GM19099 (cell line): ENCODE results near the gene STPG1.

ENCODE experiments used
- POLR2A ChIP-seq: IDR thresholded peaks from 3 replicates; pipeline ENCODE4 v1.6.1; 2011; ENCODE audit warnings: low read depth; ENCODE audit not compliant: insufficient read length; ENCODE audit errors: extremely low read depth

The STPG1 gene

DNA sequence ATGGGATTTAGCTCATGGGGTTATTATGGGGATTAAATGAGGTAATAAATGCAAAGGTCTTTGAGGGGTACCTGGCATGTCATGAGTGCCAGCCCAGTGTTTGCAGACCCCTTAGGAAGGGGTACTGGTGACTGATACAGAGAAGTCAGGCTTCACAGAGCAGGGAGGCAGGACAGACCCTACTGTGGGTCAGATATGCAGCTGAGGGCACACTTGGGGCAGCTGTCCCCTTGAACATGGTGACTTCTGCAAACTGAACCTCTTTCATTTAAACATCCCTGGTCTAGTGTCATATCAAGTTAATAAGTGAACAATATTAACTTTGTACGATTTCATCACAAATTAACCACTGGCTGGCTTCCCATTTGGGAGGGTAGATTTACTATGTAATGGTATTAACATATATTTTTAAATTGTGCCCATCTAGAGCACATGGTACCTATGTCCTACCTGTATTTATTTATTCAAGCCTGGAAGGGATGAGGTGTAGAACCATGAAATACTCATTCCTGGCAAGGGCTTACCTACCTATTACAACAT, 25.9 kb downstream of the STPG1 start:
- no peak for TF ChIP-seq POLR2A

DNA sequence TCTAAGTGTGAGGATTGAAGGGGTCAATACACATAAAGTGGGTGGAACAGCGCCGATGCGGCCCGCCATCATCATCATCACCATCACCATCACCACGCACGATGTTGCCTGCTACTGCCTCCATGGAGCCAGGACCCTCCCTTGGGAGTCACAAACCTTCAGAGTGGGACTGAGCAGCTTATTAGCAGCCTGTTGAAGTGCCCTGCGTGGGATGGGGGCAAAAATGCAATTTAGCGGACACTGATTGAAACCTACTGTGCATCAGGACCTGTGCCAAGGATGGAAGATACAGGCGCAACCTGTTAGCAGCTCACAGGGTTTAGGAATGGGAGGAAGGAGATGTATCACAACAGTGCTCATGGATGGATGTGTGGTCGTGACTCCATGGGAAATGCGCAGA, 26.7 kb downstream of the STPG1 start:
- TF ChIP-seq POLR2A = no peak

DNA sequence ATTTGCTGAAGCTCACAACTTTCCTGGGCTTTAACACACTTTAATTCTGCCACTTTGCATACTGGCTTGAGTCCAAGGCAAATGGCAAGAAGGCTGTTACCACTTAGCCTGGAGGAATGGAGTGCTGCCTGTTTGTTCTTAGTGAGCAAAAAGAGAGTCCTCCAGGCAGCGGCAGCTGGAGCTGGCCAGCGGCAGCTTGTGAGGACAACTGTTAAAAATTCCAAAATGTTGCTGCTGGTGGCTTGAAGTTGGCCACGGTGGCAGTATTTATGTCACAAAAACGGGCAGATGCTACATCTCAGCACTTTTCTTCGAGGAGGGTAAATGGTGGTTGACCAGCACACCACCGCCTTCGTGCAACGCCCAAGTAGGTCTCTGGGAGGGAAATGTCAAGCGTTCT, 27.3 kb downstream of the STPG1 start:
- no peak for TF ChIP-seq POLR2A

GRCh38 chr1:24385160-24385940, 28.2 kb downstream of the STPG1 start:
- no peak for TF ChIP-seq POLR2A

DNA sequence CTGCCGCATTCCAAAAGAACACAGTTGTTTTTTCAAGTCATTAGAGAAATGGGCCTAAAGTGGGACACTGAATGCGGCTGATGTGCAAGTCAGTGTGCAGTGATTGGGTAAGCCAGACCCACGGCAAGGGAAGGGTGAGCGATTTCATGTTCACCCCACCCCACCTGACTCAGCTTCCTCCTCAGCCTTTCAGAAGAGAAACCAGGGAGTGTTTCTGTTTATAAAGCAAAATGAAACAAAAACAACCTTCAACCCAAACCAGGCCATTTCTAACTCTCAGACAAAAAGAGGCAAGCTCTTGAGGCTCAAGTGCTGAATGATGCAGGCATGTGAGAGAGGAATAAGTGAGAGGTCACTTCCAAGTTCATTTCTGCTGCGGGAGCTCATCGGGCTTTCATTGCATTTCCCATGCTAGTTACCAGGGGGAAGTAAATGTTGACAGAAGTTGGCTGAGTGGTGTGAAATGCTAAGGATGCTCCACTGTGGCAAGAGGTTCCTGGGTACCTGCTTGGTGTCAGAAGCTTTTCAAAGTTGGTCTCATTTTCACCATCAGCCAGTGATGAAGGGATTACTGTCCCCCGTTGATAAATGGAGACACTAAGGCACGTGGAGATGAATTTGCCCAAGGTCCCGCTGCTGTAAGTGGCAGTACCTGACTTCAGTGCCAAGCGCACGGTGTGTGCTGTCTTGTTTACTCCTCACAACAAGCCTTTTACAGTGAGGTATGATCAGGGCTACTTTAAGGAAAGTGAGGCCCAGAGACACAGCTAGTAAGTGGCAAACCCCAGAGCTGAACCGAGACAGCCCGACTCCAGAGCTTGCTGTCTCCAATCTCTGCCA, 29.1 kb downstream of the STPG1 start:
- no peak for TF ChIP-seq POLR2A

GRCh38 chr1:24383381-24383940, 30.1 kb downstream of the STPG1 start:
- no peak for TF ChIP-seq POLR2A

GRCh38 chr1:24382165-24382577, 31.4 kb downstream of the STPG1 start:
- no peak for TF ChIP-seq POLR2A

- no peak for TF ChIP-seq POLR2A
These were observed 32.3 kb downstream of the STPG1 start for GRCh38 chr1:24381256-24381655.

DNA sequence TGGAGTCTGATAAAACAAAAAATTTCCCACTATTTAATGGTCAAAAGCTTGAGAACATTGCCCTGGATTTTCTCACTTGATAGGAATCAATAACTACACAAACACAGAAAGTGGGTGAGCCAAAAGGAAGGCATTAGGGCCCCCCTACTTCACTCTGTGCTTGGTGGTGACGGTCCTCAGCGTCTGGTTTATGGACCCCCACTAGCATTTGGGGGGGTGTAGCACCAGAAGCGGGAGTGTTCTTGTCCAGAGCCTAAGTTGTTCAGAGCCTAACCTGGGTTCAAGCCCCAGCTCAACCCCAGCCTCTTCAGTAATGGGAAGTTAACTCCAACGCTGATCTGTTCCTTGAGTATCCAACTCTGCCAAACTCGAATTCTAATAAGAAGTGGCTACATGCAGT, 33.1 kb downstream of the STPG1 start:
- no peak for TF ChIP-seq POLR2A

- TF ChIP-seq POLR2A = no peak
These were observed 33.8 kb downstream of the STPG1 start for GRCh38 chr1:24379733-24380315.

DNA sequence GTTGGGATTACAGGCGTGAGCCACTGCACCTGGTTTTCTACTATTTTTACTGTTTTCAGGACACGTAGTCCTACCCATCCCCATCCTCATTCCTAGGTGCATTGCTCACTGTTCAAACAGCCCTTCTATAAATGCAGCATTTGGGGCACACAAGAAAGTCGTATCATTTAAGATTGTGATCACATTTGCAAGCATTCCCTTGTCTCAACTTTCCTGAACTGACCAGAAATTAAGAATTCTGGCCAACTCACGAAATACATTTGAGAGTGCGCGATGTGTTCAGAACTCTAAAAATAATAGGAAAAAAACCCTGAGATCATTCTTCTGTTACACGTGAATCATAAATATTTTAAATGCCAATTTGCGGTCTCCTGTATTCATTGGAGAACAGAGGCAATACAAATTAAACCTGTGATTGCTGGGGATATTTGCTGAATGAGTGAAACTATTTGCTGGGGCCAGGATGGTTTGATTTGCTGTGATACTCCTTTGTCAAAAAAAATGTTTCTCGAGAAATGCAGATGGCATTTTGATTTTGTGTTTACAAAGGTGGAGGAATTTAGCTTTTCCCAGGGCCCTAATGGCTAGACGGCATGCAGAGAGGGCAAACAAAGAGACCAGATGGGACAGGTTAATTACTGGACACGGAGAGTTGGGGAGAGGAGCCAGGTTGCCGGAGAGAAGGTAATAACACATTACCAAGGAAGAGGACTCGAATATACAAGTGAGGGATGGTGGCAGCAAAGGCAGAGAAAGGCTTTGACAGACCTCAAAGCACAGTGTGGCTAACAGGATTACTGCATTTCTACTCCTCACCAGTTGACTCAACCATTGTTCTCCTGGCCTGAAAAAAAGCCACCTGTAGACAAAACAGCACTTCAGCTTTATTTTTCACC, 38.4 kb downstream of the STPG1 start:
- no peak for TF ChIP-seq POLR2A

DNA sequence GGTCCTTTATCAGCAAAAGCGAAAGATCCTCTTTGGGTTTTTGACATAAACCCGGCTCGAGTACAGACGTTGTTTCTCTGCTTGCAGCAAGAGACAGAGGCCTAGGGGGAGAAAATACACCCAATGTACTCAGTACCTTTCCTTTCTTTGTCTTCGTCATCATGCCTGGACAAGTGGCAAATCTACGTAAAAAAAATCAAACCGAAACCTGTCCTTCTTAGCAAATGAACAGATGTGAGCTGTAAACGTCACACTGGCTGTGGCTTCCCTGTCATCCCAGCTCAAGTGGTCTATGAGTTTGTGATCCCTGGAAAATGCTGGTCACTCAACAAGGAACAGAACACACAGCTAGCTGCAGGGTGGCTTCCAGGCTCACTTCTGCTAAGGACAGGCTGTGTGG, 39.9 kb downstream of the STPG1 start:
- TF ChIP-seq POLR2A = no peak

DNA sequence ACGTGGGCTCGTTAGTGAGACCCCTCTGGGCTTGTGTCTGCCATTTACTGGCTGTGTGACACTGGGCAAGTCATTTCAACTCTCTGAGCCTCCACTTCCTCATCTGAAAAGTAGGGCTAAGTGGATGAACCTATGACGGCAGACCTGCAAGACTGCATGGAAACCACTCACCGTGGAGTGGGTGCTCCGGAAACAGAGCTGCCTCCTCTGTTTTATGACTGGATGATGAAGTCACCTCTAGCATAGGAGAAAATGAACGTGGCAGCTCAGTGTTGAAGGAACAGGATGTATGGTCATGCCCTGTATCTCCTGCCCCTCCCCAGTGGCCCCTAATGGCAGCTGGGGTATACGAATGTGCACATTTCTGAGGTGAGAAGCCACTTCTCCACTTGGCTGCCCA, 40.5 kb downstream of the STPG1 start:
- no peak for TF ChIP-seq POLR2A

DNA sequence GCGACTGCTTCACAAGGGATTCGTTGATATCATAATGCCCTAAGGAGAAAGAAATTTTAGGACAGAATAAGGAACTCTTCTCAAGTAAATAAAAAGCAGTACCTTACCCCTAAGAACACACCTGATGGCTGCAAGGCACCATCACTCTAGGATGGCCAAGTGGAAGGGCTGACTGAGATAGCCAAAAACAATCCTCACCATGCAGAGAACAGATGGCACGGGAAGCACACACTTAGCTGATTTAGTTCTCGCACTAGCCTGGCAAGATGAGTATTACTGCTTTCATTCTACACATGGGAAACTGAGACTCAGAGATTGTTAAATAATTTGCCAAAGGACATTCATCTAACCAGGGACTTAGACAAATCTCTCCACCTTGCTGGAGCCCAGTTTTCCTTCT, 43.8 kb downstream of the STPG1 start:
- TF ChIP-seq POLR2A = no peak
